HepG2 (cell line): ENCODE data around the gene DGAT2. TPM values are rescaled to one million over a fixed set of nuclear protein-coding genes. Genes with fewer than 3 reads are reported as not detected.

Experiments
- ATM ChIP-seq: fragments of 450-650 bp; IDR thresholded peaks from 2 replicates; pipeline ENCODE4 v1.7.1; 2017; ENCODE audit warnings: mild to moderate bottlenecking, borderline replicate concordance
- BORCS8-MEF2B ChIP-seq: sonication (generic); formaldehyde crosslinking; IDR thresholded peaks from 2 replicates; pipeline ENCODE4 v1.8.0; 2022; ENCODE audit warnings: mild to moderate bottlenecking, missing genetic modification reagents
- DR1 ChIP-seq: sonication (generic); formaldehyde crosslinking; IDR thresholded peaks from 2 replicates; pipeline ENCODE4 v1.8.0; 2021; ENCODE audit warnings: mild to moderate bottlenecking, missing genetic modification reagents, inconsistent platforms
- ERF ChIP-seq: IDR thresholded peaks from 2 replicates; pipeline ENCODE4 v1.6.1; 2018; ENCODE audit warnings: missing biosample characterization, missing genetic modification reagents
- FOXA3 ChIP-seq: IDR thresholded peaks from 2 replicates; pipeline ENCODE4 v1.6.1; 2016; ENCODE audit warnings: missing genetic modification reagents, missing compliant biosample characterization
- IRF9 ChIP-seq: sonication (generic); formaldehyde crosslinking; IDR thresholded peaks from 2 replicates; pipeline ENCODE4 v1.8.0; 2022; ENCODE audit warnings: missing genetic modification reagents, mild to moderate bottlenecking, borderline replicate concordance
- MATR3 ChIP-seq: sonication (generic); formaldehyde crosslinking; IDR thresholded peaks from 2 replicates; pipeline ENCODE4 v1.4.0; 2020; ENCODE audit warnings: missing genetic modification reagents
- RFX1 ChIP-seq: fragments of 450-650 bp; IDR thresholded peaks from 2 replicates; pipeline ENCODE4 v1.6.1; 2017
- SKI ChIP-seq: fragments of 450-650 bp; IDR thresholded peaks from one replicate; pipeline ENCODE4 v1.6.1; 2018; ENCODE audit warnings: mild to moderate bottlenecking; ENCODE audit not compliant: partially characterized antibody
- TAF15 ChIP-seq: fragments of 200-400 bp; formaldehyde crosslinking; IDR thresholded peaks from one replicate; pipeline ENCODE4 v1.6.1; 2018; ENCODE audit warnings: mild to moderate bottlenecking, low read depth, low read length; ENCODE audit not compliant: poor library complexity, severe bottlenecking
- TCF12 ChIP-seq, 2 experiments: fragments of 450-650 bp in 1 of 2; sonication (generic) in 1 of 2; formaldehyde crosslinking in 1 of 2; IDR thresholded peaks; 2 replicates each; pipeline versions ENCODE4 v1.6.1 to v1.8.0; 2017 to 2022; ENCODE audit warnings: antibody characterized with exemption in 1 of 2, mild to moderate bottlenecking in 1 of 2, missing genetic modification reagents in 1 of 2, moderate library complexity in 1 of 2
- THAP11 ChIP-seq: IDR thresholded peaks from 2 replicates; pipeline ENCODE4 v1.6.1; 2016; ENCODE audit warnings: missing biosample characterization, missing genetic modification reagents
- ZBTB46 ChIP-seq: sonication (generic); formaldehyde crosslinking; IDR thresholded peaks from 2 replicates; pipeline ENCODE4 v1.4.0; 2020; ENCODE audit warnings: mild to moderate bottlenecking, missing genetic modification reagents, borderline replicate concordance
- ZNF34 ChIP-seq: sonication (generic); formaldehyde crosslinking; IDR thresholded peaks from 2 replicates; pipeline ENCODE4 v1.4.0; 2020; ENCODE audit warnings: mild to moderate bottlenecking, missing genetic modification reagents, borderline replicate concordance
- ZNF451 ChIP-seq: sonication (generic); formaldehyde crosslinking; IDR thresholded peaks from 2 replicates; pipeline ENCODE4 v1.5.0; 2020; ENCODE audit warnings: mild to moderate bottlenecking, missing genetic modification reagents
- ZNF550 ChIP-seq: sonication (generic); formaldehyde crosslinking; IDR thresholded peaks from 2 replicates; pipeline ENCODE4 v1.4.0; 2020; ENCODE audit warnings: mild to moderate bottlenecking, missing genetic modification reagents, borderline replicate concordance
- ZNF574 ChIP-seq: sonication (generic); formaldehyde crosslinking; IDR thresholded peaks from 2 replicates; pipeline ENCODE4 v1.4.0; 2020; ENCODE audit warnings: missing genetic modification reagents
- ZNF577 ChIP-seq: sonication (generic); formaldehyde crosslinking; IDR thresholded peaks from 2 replicates; pipeline ENCODE4 v1.4.0; 2020; ENCODE audit warnings: mild to moderate bottlenecking, low read depth, missing genetic modification reagents, borderline replicate concordance
- ZNF720 ChIP-seq: sonication (generic); formaldehyde crosslinking; IDR thresholded peaks from 2 replicates; pipeline ENCODE4 v1.4.0; 2020; ENCODE audit warnings: missing genetic modification reagents
- ZNF790 ChIP-seq: sonication (generic); formaldehyde crosslinking; IDR thresholded peaks from 2 replicates; pipeline ENCODE4 v1.8.0; 2022; ENCODE audit warnings: missing genetic modification reagents, mild to moderate bottlenecking, borderline replicate concordance
- ZXDC ChIP-seq: sonication (generic); formaldehyde crosslinking; IDR thresholded peaks from 2 replicates; pipeline ENCODE4 v1.5.0; 2020; ENCODE audit warnings: mild to moderate bottlenecking, missing genetic modification reagents
- polyA plus RNA-seq, 8 experiments: library from polyadenylated mRNA; depleted of rRNA in 3 of 8; stranded (reverse) in 7 of 8; unstranded in 1 of 8; fragments of >200 nt; fragmentation: Illumina TruSeq in 4 of 8; extraction: Trizol in 4 of 8; gene quantifications; 2 replicates each; pipeline versions ENCODE4 v1.2.1 to v1.2.3, GENCODE V29; 2011 to 2016; ENCODE audit warnings: low read depth in 4 of 8, missing spikeins in 1 of 8, mixed read lengths in 1 of 8; ENCODE audit not compliant: insufficient read depth in 1 of 8
- total RNA-seq, 5 experiments: library from RNA; depleted of rRNA; stranded (reverse); fragments of >200 nt; fragmentation: Illumina TruSeq; extraction: Trizol; gene quantifications; 2 replicates each; pipeline ENCODE4 v1.2.3, GENCODE V29; 2016; ENCODE audit warnings: low read depth in 1 of 5

Gene DGAT2
- total and polyA plus RNA-seq, 2 of the 13 experiments (the other 11 are each of a cell fraction or from before 2014, with no cell fraction given) = 39.0 to 65.6 TPM

GRCh38 chr11:75795276-75796090, 26.9 kb downstream of the DGAT2 start (continued):
- no peak for TF ChIP-seq ZNF574 (CRISPR knock-in tag)
- TF ChIP-seq RFX1 = no peak
- no peak for TF ChIP-seq ZBTB46 (CRISPR knock-in tag)
- no peak for TF ChIP-seq BORCS8-MEF2B (CRISPR knock-in tag)
- no peak for TF ChIP-seq MATR3 (CRISPR knock-in tag)
- TF ChIP-seq TAF15 = no peak
- TF ChIP-seq ZNF720 (CRISPR knock-in tag) = no peak
- TF ChIP-seq ZXDC (CRISPR knock-in tag) = 0 out of 2 replicates have a peak, but pooled peaks have one; percentile 5
- peak; percentile 17; the same call in 1 of the 2 replicates for TF ChIP-seq ERF (CRISPR knock-in tag)
- no peak for TF ChIP-seq DR1 (CRISPR knock-in tag)
- TF ChIP-seq FOXA3 (CRISPR knock-in tag) = peak; percentile 5; the same call in 1 of the 2 replicates
- no peak for TF ChIP-seq TCF12 (IDR thresholded peaks at IDR 0.05)
- TF ChIP-seq TCF12 (CRISPR knock-in tag; IDR thresholded peaks at IDR 0.05) = no peak
- TF ChIP-seq ZNF34 (CRISPR knock-in tag) = no peak
- no peak for TF ChIP-seq ZNF790
- no peak for TF ChIP-seq THAP11 (CRISPR knock-in tag)
- peak; percentile 62 for TF ChIP-seq SKI
- no peak for TF ChIP-seq ZNF577 (CRISPR knock-in tag)
- no peak; the same call in 1 of the 2 replicates for TF ChIP-seq IRF9 (CRISPR knock-in tag)
- TF ChIP-seq ZNF451 (CRISPR knock-in tag) = peak; percentile 68; the same call in 1 of the 2 replicates
- TF ChIP-seq ZNF550 (CRISPR knock-in tag) = no peak
- no peak for TF ChIP-seq ATM
